ENCODE measurements around the gene LRCH1. TPM values are rescaled to one million over a fixed set of nuclear protein-coding genes. Genes with fewer than 3 reads are reported as not detected.

The LRCH1 gene
- total RNA-seq, 4 donors from 2014 or later = 29.1 to 55.6 (median 36.2) TPM

DNA sequence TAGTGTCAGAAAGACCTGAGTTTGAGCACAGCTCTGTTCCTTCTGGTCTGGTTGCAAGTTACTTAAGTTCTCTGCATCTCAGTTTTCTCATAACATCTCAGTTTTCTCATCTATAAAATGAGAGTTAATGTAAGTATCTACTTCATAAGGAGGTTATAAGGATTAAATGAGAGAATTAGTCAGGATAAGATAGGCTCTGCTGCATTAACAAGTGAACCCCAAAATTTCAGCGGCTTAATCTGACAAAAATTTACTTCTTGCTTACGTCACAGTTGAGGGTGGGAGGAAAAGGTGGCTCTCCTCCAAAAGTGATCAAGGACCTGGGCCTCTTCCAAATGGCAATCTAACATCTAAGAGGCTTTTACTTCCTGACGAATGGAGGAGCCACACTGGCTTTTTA lies 31.5 kb upstream of the LRCH1 start:
- H3K27ac ChIP-seq = no peak overlapping the region
- H3K9me3 ChIP-seq = no peaks in the 10 kb centered on the region
- DNase-seq = no peak
- no peaks in the 10 kb centered on the region for H3K4me1 ChIP-seq
- no peak overlapping the region for H3K4me3 ChIP-seq
- intact Hi-C loops (cut with DNase I; ENCODE audit: low total_unique reads) = no loop called here
- TF ChIP-seq POLR2A (IDR thresholded peaks at IDR 0.05) = no peak
- TF ChIP-seq CTCF (IDR thresholded peaks at IDR 0.05) = no peak
- no peaks in the 10 kb centered on the region for H3K27me3 ChIP-seq
- no peaks in the 10 kb centered on the region for H3K36me3 ChIP-seq

GRCh38 chr13:46521921-46522747 lies 30.8 kb upstream of the LRCH1 start:
- H3K9me3 ChIP-seq = no peaks in the 10 kb centered on the region
- DNase-seq = no peak
- H3K4me1 ChIP-seq = no peaks in the 10 kb centered on the region
- H3K27ac ChIP-seq = peak overlapping the region in 1 of 2 donors; percentile 7
- intact Hi-C loops (cut with DNase I; ENCODE audit: low total_unique reads) = no loop called here
- H3K36me3 ChIP-seq = no peaks in the 10 kb centered on the region
- no peak overlapping the region for H3K4me3 ChIP-seq
- H3K27me3 ChIP-seq = no peaks in the 10 kb centered on the region
- TF ChIP-seq POLR2A (IDR thresholded peaks at IDR 0.05) = no peak
- TF ChIP-seq CTCF (IDR thresholded peaks at IDR 0.05) = no peak

DNA sequence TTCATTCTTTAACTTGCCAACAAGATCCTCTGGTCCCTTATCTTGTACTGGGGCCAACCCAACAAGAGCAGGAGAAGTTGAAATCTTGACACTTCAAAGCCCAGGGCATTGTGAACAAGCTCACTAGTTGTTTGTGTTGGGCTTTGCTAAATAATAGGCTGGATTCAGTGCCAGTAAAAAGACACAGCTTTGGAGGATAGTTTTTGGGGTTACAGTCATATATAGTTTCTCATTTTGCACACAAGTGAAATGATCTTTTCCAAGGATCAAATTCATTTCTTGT lies 30.3 kb upstream of the LRCH1 start:
- Histone ChIP-seq H3K27me3 (no peaks in the 10 kb centered on the region), H3K4me1 (no peaks in the 10 kb centered on the region), H3K36me3 (no peaks in the 10 kb centered on the region), H3K9me3 (no peaks in the 10 kb centered on the region), H3K27ac (peak overlapping the region in 1 of 2 donors; percentile 7), H3K4me3 (no peak overlapping the region)
- intact Hi-C loops (cut with DNase I; ENCODE audit: low total_unique reads) = no loop called here
- no peak for DNase-seq
- TF ChIP-seq POLR2A (IDR thresholded peaks at IDR 0.05) (no peak), CTCF (IDR thresholded peaks at IDR 0.05) (no peak)

- H3K9me3 ChIP-seq = no peaks in the 10 kb centered on the region
- H3K36me3 ChIP-seq = no peaks in the 10 kb centered on the region
- H3K27me3 ChIP-seq = no peaks in the 10 kb centered on the region
- no peak overlapping the region for H3K27ac ChIP-seq
- DNase-seq = no peak
- H3K4me3 ChIP-seq = no peak overlapping the region
- H3K4me1 ChIP-seq = no peaks in the 10 kb centered on the region
- TF ChIP-seq POLR2A (IDR thresholded peaks at IDR 0.05) (no peak), CTCF (IDR thresholded peaks at IDR 0.05) (no peak)
- intact Hi-C loops (cut with DNase I; ENCODE audit: low total_unique reads) = no loop called here
Measured at GRCh38 chr13:46523972-46524752, 28.8 kb upstream of the LRCH1 start.

GRCh38 chr13:46526100-46526735 lies 26.8 kb upstream of the LRCH1 start:
- no peaks in the 10 kb centered on the region for H3K9me3 ChIP-seq
- H3K27me3 ChIP-seq = no peaks in the 10 kb centered on the region
- no peak overlapping the region for H3K4me3 ChIP-seq
- intact Hi-C loops (cut with DNase I; ENCODE audit: low total_unique reads) = no loop called here
- H3K4me1 ChIP-seq = no peaks in the 10 kb centered on the region
- no peak for TF ChIP-seq CTCF (IDR thresholded peaks at IDR 0.05)
- no peak for TF ChIP-seq POLR2A (IDR thresholded peaks at IDR 0.05)
- DNase-seq = no peak
- H3K36me3 ChIP-seq = no peaks in the 10 kb centered on the region
- no peak overlapping the region for H3K27ac ChIP-seq
